Superior temporal gyrus (tissue), 1 donor: ENCODE measurements around the gene SIN3A.
"Not testable (repeated sequence)": the region's sequence is repeated elsewhere in the genome, so short reads cannot be mapped to it uniquely, and the experiment has no call there.

Experiments used
- DNase-seq: peaks from one replicate; pipeline ENCODE4 v3.0.0-alpha.2; 2016; ENCODE audit errors: extremely low spot score

Gene SIN3A

DNA sequence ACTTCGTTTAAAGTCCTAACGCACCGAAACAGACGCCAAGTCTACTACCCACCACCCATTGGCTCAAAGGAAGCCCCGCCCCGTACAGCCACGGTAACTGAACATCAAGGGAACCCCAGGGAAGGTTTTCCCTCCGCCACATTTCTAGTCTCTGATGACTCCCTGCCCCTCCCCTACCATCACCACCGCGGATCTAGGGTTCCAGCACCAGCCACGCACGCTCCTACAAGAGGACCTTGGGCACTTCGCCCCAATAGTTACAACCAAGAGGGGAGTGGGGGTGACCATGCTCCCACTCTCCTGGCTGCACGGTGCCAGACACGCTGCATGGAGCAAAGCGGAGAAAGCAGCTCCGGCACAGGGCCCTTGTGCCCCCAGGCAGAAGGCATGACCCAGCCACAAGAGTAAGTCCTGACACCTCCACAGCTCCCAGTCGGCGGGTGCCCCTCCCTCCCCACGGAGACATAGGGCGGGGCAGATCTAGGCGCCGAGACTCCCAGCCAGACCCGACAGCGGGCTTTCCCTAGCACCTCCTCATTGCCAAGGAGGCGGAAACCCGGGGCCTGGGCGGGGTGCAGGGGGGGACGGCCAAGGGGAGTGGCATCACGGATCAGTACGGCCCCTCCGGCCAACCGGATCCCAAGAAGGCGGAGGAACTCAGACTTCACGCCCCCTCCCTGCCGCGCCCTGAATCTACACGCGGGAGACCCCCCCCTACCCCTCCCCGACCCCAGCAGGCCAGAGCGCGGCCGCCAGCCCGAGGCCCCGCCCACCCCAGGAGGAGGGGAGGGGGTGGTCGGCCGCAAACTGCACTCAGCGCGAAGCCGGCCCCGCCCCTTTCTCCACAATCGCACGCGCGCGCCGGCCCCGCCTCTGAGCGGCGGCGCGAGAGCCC lies 936 bp downstream of the SIN3A start:
- DNase-seq, result peak; percentile 77

DNA sequence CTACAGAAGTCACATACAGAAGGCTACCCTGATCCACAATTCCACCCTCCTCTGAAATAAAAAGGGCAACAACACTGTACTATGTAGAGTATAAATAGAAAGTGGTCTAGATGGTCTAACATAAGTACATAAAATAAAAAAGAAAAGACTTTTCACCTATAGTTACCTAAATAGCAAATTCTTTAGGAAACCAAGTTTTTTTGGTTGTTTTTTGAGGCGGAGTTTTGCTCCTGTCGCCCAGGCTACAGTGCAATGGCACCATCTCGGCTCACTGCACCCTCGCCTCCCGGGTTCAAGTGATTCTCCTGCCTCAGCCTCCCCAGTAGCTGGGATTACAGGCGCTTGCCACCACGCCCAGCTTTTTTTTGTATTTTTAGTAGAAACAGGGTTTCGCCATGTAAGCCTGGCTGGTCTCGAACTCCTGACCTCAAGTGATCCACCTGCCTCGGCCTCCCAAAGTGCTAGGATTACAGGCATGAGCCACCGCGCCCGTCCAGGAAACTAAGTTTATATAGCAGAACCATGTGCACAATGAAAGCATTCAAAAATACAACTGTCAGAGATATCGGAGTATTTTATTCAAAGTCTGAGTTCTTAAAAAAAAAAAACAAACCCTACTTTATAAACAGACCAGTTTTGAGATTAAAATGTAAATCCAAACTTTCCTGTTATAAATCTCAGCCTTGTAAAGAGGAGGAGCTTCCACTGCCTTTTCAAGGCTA lies 1.7 kb downstream of the SIN3A start:
- DNase-seq, result no peak

DNA sequence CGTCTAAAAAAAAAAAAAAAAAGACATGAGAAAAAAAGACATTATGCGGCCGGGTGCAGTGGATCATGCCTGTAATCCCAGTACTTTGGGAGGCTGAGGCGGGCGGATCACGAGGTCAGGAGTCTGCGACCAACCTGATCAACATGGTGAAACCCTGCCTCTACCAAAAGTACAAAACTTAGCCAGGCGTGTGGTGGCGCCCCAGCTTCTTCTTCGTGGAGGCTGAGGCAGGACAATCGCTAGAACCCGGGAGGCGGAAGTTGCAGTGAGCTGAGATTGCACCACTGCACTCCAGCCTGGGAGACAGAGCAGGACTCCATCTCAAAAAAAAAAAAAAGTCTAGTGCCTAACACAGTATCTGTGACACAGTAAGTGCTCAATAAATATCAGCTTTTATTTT lies 3.3 kb downstream of the SIN3A start:
- not testable (repeated sequence) for DNase-seq

DNA sequence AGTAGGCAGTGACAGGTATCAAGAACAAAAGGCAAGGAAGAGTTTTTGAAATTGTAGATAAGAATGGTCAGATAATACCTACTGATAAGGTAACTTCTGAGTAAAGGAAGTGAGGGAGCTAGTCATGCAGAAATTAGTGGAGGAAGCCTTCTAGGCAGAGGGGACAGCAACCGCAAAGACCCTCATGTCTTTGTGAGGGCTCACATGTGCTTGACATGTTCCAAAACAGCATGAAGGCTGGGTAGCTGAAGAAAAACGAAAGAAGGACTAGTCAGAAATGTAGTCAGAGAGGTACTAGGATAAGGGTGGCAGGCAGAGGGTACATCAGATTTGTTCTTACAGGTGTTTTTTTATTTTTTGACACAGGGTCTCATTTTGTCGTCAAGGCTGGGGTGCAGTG lies 5.3 kb downstream of the SIN3A start:
- no peak for DNase-seq

DNA sequence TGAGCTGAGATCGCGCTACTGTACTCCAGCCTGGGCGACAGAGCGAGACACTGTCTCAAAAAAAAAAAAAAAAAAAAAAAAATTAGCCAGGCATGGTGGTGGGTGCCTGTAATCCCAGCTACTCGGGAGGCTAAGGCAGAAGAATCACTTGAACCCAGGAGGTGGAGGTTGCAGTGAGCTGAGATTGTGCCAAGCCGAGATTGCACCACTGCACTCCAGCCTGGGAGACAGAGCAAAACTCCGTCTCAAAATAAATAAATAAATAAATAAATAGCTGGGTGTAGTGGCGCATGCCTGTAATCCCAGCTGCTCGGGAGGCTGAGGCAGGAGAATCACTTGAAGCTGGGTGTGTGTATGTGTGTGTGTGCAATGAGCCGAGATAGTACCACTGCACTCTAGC lies 6.2 kb downstream of the SIN3A start:
- not testable (repeated sequence) for DNase-seq

DNA sequence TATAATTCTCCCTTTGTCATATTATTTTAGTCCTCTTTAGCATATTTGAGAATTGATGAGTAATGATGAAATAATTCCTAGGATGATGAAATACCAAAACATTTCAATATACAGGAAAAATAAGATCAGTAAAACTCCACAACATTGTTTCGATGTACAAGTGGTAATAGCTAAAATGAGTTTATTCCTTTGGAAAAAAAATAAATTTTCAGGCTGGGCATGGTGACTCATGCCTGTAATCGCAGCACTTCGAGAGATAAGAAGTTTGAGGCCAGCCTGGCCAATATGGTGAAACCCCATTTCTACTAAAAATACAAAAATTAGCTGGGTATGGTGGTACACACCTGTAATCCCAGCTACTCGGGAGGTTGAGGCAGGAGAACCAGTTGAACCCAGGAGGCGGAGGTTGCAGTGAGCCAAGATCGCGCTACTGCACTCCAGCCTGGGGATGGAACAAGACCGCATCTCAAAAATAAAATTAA lies 7.5 kb downstream of the SIN3A start:
- not testable (repeated sequence) for DNase-seq

DNA sequence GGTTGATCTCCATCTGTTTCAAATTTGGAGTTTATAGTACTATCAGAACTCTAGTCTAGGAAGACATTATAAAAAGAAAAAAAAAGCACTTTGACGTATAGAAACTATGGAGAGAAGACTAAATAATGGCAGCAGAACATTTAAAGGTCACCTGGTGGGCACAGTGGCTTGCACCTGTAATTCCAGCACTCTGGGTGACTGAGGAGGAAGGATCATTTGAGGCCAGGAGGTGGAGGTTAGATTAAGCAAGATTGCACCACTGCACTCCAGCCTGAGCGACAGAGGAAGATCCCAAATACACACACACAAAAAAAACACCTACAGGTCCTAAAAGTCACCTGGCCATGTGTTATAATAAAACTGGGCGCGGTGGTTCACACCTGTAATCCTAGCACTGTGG lies 13.8 kb downstream of the SIN3A start:
- DNase-seq, result no peak

DNA sequence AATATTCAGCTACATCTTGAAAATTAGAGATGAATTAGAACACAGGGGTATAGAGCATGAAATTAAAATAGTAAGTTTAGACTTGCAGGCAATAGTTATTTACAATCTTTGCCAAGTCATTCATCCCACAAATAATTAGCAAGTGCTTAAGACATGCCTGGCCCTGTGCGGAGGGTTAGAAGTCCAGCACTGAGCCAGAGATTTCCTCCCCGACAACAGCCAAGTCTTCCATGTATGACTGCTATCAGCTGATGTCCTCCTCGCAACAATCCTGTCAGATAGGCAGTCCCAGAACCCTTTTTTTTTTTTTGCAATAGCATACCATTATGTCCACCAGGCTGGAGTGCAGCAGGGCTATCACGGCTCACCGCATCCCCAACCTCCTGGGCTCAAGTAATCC lies 14.6 kb downstream of the SIN3A start:
- DNase-seq, result no peak

DNA sequence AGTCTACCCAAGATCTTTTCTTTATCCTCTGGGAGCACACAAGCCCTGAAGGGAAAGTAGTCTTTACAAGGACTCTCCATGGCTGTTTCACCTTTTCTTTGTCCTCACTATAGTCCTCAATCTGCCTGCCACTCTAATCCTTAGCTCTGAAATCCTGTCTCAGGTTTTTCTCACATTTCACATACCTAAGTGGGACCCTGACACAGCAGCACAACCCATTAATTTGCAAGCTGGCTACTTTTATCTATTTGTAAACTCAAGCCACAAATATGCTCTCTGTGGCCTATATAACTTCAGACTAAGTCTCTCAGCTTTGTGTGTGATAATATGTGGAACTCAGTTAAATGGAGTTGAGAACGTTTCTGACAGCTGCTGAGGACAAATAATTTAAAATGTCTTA lies 19.8 kb downstream of the SIN3A start:
- DNase-seq, result no peak

DNA sequence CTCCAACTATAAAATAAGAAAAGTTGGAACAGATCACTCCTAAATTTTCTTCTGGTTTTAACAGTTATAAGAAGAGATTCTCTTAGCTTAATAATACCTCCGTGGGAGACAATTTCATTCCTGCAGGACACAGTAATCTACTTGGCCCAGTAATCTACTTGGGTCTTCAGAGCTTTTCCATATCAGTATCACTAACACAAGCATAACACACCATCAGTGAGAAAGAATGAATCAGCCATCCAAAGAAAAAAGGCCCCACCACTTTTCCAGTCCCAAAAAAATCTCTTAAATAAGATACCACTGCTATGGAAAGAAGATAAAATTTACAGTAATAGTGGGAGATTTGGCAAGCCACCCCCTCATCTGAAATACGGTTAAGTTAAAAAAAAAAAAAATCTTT lies 20.2 kb downstream of the SIN3A start:
- no peak for DNase-seq

DNA sequence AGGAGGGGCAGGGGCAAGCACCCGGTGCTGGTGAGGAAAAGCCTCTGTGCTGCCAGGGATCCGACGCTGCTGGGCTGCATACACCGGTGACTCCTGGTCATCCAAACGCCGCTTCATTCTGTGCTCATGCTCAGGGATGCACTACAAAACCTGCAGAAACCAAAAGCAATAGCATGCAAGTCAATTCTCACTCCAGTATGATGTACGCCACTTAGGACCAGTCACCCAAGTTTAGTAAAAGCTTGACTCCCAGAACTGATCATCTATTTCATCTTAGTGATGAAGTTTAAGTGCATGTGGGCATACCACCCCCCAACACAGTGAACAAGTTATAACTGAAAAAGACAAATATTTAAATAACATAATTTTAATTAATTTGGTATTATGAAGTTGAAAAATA lies 21.2 kb downstream of the SIN3A start:
- no peak for DNase-seq

DNA sequence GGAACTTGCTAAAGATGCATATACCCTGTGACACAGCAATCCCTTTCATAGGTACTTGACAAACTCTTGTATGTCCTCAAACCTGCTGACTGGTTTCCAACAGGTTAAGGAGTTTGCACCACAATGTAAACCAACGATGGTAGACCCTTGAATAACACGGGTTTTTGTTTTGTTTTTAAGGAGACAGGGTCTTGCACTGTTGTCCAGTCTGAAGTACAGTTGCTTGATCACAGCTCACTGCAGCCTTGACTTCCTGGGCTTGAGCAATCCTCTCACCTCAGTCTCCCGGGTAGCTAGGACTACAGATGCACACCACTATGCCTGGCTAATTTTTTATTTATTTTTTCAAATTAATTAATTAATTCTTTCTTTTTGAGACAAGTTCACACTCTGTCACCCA lies 23.3 kb downstream of the SIN3A start:
- DNase-seq, result no peak

DNA sequence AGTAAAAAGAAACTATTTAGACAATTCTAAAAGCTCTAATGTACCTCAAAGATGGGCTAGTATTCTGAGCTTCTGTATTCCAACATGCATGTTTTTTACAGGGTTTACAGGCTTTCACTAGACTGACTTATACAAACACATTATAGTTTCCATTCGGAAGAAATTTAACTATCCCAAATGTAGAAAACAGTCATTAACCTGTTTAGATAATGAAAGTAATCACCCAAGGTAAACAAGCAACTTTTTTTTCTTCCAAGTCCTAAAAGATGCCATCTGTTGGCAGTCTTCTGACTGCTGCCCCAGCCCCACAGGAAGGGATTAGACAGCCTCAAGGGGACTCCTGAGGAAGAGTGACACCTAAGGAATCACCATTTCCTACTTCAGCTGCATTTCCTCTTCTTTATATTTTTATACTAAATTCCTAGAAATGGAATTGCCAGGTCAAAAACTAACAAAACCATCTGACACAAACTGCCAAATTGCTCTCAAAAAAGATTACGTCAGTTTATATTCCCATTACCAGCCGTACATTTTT lies 25.5 kb downstream of the SIN3A start:
- DNase-seq, result no peak

DNA sequence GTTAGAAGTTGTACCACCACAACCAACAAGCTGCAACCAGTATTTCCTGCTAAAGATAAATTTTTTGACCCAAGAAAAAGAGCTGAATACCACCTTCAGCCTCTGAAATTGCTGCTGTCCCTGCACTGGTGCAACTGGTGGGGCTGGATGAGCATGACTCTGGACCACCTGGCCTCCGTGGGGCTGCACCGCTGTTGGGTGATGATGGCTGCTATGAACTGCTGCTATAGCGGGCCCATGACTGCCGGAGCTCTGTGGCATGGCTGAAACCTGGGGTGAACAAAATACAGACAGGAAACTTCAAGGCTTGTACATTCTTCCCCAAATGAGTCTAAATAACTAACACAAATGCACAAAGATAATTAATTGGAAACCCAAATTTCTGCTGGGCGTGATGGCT lies 28.9 kb downstream of the SIN3A start:
- no peak for DNase-seq

DNA sequence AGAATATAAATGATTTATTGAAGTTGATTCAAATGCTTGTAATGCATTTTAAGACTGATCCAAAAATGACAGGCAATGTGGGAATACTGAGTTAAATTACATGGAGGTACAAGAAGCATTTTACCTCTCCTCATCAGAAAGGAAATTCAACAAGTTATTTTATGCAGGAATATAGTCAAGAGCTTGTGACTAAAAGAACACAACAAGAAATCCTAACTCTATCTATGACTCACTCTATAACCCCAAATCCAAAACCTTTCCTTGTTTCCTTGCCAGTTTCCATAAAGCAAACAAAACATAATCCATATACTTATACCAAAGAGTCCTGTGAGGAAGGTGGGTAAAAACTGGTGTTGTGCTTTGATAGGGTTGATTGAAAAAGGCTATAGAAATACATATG lies 30.8 kb downstream of the SIN3A start:
- DNase-seq, result no peak

DNA sequence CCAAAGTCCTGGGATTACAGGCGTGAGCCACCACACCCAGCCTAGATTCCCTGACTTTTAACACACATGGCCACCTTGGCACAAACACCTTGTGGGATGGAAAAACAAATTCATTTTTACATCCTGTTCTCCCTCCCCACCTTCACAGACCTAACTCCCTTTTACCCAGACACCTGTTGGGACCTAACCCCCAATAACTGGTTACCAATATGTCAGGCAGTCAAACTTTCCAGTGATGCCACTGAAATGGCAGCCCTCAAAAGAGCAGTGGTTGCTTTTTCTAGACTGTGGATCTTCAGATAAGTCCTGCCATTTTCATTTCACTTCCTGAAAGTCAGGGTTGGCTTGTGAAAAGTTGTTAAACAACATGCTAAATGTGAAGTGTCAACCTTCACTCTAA lies 34.9 kb downstream of the SIN3A start:
- no peak for DNase-seq

DNA sequence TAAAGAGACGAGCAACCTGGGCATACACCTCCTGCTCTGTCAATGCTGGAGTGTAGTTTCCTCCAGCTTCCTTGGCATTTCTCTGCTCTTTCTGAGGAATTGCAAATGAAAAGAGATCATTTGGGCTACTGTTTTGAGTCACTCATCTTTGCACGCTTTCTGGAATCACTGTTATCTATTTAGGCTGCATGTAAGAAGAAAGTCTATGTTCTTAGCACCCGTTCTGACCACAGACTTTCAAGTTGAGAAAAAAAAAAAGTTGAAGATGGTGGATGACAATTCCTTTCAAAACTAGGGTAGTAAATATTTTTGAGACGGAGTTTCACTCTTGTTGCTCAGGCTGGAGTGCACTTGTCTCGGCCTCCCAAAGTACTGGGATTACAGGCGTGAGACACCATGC lies 41.3 kb downstream of the SIN3A start:
- no peak for DNase-seq

DNA sequence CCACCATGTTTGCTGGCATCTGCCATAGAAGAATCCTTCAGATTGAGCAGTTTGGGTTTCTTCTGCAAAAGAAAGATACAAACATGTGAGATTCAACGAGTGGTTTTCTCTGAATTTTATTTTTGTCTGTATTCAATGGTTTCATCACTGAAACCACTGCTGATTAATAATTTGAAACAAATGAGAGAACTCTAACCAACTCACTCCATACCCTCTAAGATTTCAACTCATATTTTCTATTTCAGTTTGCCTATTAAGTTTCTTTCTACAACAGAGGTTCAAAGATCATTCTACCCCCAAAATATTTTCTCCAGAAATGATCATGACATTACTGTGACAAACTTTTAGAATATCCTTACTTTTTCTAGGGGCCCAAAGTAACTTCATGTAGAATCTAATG lies 44.4 kb downstream of the SIN3A start:
- DNase-seq, result no peak

DNA sequence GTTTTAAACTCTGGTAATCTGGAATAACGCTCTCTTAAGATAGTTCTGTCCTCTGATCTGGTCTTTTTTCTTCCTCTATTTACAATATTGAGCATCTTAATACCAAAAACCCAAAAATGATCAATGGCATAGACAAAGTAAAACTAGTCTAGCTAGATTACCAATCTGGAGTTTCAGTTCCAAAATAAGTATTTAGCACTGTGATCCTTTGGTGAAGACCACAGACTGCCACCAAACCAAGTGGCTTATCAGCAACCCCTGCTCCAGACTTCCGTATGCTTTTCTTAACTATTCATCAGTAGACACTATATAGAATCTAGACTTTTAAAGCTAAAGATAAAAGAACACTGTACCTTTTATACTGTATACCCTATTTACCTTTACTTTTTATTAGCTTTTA lies 47.6 kb downstream of the SIN3A start:
- no peak for DNase-seq

DNA sequence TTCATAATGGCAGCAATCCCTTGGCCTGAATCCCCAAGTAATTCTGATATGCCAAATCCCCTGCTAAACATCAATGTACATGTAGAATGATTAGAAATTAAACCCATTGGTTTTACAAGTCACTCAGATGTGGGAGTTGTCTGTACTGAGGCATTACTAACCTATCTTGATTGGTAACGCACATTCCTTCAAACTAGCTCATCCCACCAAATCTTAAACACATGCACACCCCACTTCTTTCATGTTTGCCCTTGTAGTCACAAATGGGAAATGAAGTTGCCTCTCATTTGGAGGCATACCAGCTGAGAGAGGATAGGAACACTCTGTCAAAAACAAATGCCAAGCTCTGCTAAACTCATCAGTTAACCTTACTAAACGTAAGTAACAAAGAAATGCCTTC lies 54.0 kb downstream of the SIN3A start:
- DNase-seq, result no peak

DNA sequence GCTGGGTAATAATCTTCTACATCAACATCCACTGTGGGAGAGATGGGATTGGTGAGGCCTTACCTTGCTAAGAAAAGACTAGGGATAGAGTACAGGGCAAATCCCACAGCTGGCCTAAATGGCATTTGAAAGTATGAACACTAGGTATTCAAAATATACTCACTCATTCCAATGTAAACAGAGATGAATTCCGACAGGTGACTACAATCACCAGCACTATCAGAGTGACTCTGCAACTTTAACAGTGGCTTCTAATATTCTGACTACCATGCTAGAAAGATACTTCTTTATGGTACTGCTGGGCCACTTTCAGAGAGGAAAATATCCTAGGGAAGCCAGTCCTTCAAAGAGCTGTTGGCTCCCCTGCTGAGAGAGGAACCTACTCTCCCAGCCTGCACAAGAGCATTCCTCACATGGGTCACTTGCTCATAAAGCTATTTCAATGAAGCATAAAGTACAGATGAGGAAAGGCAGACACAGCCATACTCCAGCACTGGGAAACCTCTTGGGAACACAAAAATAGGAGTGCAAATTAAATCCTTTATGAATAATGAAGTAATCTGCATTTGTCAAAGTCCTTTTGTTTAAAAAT lies 61.6 kb downstream of the SIN3A start:
- no peak for DNase-seq

DNA sequence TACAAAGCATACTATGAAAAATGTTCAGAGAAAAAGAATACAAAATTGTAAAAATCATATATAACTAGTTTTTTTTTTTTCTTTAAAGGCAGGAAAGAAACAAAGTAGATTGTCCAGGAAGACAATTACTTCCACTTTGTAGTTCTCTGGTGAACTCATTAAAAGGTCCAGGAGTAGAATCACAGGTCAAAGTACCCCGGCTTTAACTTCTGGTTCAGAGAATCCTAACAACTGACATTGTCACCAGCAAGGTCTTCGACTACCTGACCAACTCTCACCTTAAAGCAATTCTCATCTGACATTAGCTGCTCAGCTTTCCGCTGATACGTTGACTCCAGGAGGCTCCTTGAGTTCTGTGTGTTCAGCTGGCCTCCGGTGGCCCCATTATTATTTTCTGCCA lies 67.5 kb downstream of the SIN3A start:
- not testable (repeated sequence) for DNase-seq
